ENCODE data around the gene UBE3A. TPM values are rescaled to one million over a fixed set of nuclear protein-coding genes. Genes with fewer than 3 reads are reported as not detected.

Gene UBE3A
- total and polyA plus RNA-seq, 10 of the 15 experiments (the other 5 are each of a cell fraction or from before 2014, with no cell fraction given) = 29.4 to 82.9 (median 58.7) TPM

DNA sequence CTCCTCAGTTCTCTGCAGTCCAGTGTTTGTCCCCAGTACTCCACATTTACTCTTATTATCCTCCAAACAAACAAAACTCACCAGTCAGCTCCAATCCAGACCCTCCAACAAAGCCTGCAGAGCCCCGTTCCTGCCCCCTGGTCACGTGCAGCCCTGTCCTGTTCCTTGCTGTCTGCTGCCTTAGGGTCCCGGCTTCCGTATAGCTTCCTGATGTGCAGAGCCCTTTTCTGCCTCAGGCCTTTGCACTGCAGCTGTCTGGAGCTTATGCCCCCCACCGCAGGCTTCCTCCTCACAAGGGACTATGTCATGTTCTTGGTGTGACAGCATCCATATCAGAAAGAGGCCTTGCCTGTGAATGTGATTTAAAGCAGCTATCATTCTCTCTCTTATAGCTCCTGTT is 39.0 kb upstream of the UBE3A start:
- no peak for TF ChIP-seq CBX5 (IDR thresholded peaks at IDR 0.05; ENCODE audit: low read depth)
- TF ChIP-seq NRF1 (conservative IDR thresholded peaks at IDR 0.05; ENCODE audit: low read depth, low read length) = no peak
- no peak for TF ChIP-seq ZNF207 (IDR thresholded peaks at IDR 0.05; ENCODE audit: borderline replicate concordance)
- TF ChIP-seq RAD21 (IDR thresholded peaks at IDR 0.05; ENCODE audit: insufficient read depth, low read depth, low read length) = no peak
- no peak for TF ChIP-seq KDM1A (IDR thresholded peaks at IDR 0.05; ENCODE audit: borderline replicate concordance)
- TF ChIP-seq, protein P1, sequence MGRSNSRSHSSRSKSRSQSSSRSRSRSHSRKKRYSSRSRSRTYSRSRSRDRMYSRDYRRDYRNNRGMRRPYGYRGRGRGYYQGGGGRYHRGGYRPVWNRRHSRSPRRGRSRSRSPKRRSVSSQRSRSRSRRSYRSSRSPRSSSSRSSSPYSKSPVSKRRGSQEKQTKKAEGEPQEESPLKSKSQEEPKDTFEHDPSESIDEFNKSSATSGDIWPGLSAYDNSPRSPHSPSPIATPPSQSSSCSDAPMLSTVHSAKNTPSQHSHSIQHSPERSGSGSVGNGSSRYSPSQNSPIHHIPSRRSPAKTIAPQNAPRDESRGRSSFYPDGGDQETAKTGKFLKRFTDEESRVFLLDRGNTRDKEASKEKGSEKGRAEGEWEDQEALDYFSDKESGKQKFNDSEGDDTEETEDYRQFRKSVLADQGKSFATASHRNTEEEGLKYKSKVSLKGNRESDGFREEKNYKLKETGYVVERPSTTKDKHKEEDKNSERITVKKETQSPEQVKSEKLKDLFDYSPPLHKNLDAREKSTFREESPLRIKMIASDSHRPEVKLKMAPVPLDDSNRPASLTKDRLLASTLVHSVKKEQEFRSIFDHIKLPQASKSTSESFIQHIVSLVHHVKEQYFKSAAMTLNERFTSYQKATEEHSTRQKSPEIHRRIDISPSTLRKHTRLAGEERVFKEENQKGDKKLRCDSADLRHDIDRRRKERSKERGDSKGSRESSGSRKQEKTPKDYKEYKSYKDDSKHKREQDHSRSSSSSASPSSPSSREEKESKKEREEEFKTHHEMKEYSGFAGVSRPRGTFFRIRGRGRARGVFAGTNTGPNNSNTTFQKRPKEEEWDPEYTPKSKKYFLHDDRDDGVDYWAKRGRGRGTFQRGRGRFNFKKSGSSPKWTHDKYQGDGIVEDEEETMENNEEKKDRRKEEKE (IDR thresholded peaks at IDR 0.05) = no peak
- TF ChIP-seq EGR1 (IDR thresholded peaks at IDR 0.05; ENCODE audit: borderline replicate concordance in 1 of 2, low read depth in 2 of 2, low read length in 2 of 2) = no peak
- TF ChIP-seq TCF3 (IDR thresholded peaks at IDR 0.05; ENCODE audit: borderline replicate concordance, insufficient read depth, low read depth, low read length) = no peak
- TF ChIP-seq POU2F2 (IDR thresholded peaks at IDR 0.05; ENCODE audit: borderline replicate concordance, low read depth, low read length) = no peak
- no peak for TF ChIP-seq BHLHE40 (IDR thresholded peaks at IDR 0.05; ENCODE audit: borderline replicate concordance in 1 of 2, low read depth in 2 of 2, low read length in 1 of 2)
- TF ChIP-seq TAF1 (IDR thresholded peaks at IDR 0.05; ENCODE audit: borderline replicate concordance, low read depth, low read length) = no peak
- TF ChIP-seq NR2F1 (conservative IDR thresholded peaks at IDR 0.05) = no peak
- in situ Hi-C loops (cut with MboI) (no loop called here), intact Hi-C loops (cut with micrococcal nuclease; ENCODE audit: unreplicated experiment) (no loop called here)
- no peak overlapping the region for H2AFZ ChIP-seq (ENCODE audit: control insufficient read depth, low read depth, low read length)
- H3K27ac ChIP-seq (ENCODE audit: control insufficient read depth, insufficient read depth) = no peak overlapping the region
- FAIRE-seq = no peak
- CTCF ChIA-PET = no interaction called here
- H3K4me2 ChIP-seq (ENCODE audit: control insufficient read depth, insufficient read depth) = no peak overlapping the region
- no peak for DNase-seq (ENCODE audit: low read depth, low spot score)
- SMC1A ChIA-PET (ENCODE audit: uncharacterized antibody, unreplicated experiment) = no interaction called here
- ATAC-seq = no peak
- BruUV-seq (replicated peaks) = no TSS peak
- no peaks in the 10 kb centered on the region for H3K27me3 ChIP-seq (replicated peaks in 1 of 2; ENCODE audit: control insufficient read depth in 2 of 2, insufficient read depth in 2 of 2, low read length in 1 of 2)
- H3K36me3 ChIP-seq (ENCODE audit: control insufficient read depth in 2 of 2, insufficient read depth in 2 of 2, low read length in 1 of 2) = no peaks in the 10 kb centered on the region
- no peak overlapping the region for H3K4me3 ChIP-seq
- no peaks in the 10 kb centered on the region for H3K79me2 ChIP-seq (ENCODE audit: control insufficient read depth, insufficient read depth, low read length)
- POLR2A ChIA-PET = no interaction called here
- WGBS (ENCODE audit: insufficient coverage, insufficient replicate concordance, low lambda C conversion rate, missing lambda C conversion rate) = 29% methylated on average over 5 of the region's 5 CpGs
- H3K9ac ChIP-seq (ENCODE audit: control insufficient read depth, insufficient read depth, low read length) = no peak overlapping the region
- no peaks in the 10 kb centered on the region; the same call in 2 of the 3 replicates for H3K9me3 ChIP-seq (replicated peaks; ENCODE audit: control insufficient read depth, insufficient read depth, low read length)
- H4K20me1 ChIP-seq (ENCODE audit: control insufficient read depth, insufficient read depth) = no peaks in the 10 kb centered on the region
- RAD21 ChIA-PET (ENCODE audit: unreplicated experiment) = no interaction called here
- H3K4me1 ChIP-seq (ENCODE audit: control insufficient read depth, insufficient read depth, low read length) = no peaks in the 10 kb centered on the region

Measured in GM12878 (cell line).